Endothelial cell of umbilical vein (primary cell): ENCODE data around the gene LGALS14. TPM values are rescaled to one million over a fixed set of nuclear protein-coding genes. Genes with fewer than 3 reads are reported as not detected.

Experiments used
- BruUV-seq: library from RNA; stranded (reverse); fragments of 400-500 nt; replicated peaks from 2 replicates; lab custom pipeline; 2021; lab: Mats Ljungman, UMichigan
- CTCF ChIA-PET: fragments of 300-600, 350-600 bp; sonication (Branson Sonifier 250); formaldehyde crosslinking; loops from one replicate; lab custom pipeline; 2021; ENCODE audit warnings: antibody characterized with exemption, inconsistent platforms; lab: Charles Lee
- POLR2A ChIA-PET: fragments of 300-600, 350-600 bp; sonication (Branson Sonifier 250); formaldehyde crosslinking; loops from one replicate; lab custom pipeline; 2021; ENCODE audit warnings: antibody characterized with exemption, inconsistent platforms; lab: Charles Lee
- DNase-seq: peaks from one replicate; pipeline ENCODE4 v3.0.0-alpha.2; 2011; ENCODE audit warnings: low read depth, low spot score
- FAIRE-seq: peaks from 2 replicates; lab custom pipeline; 2011; peaks lifted over from hg19 to GRCh38; lab: Jason Lieb, UNC
- H2AFZ ChIP-seq: 2 replicates; pipeline ENCODE4 v1.6.0; 2012; ENCODE audit warnings: low read depth, low read length, control low read depth, inconsistent platforms
- H3K27ac ChIP-seq: 2 replicates; pipeline ENCODE4 v1.5.1; 2011; ENCODE audit warnings: low read depth, mild to moderate bottlenecking, control low read depth, low read length, moderate library complexity; ENCODE audit not compliant: insufficient read depth
- H3K27me3 ChIP-seq, 2 experiments: 2 replicates each; pipeline versions ENCODE4 v1.6.0 to v1.6.1; 2011; ENCODE audit warnings: low read length in 2 of 2, mixed read lengths in 1 of 2; ENCODE audit not compliant: control insufficient read depth in 2 of 2, insufficient read depth in 2 of 2
- H3K36me3 ChIP-seq, 2 experiments: 2 replicates in 1 of 2; 3 replicates in 1 of 2; pipeline ENCODE4 v1.5.1; 2011; ENCODE audit warnings: low read length in 2 of 2, mild to moderate bottlenecking in 1 of 2, moderate library complexity in 1 of 2; ENCODE audit not compliant: control insufficient read depth in 2 of 2, insufficient read depth in 2 of 2; ENCODE audit errors: extremely low read depth in 1 of 2
- H3K4me1 ChIP-seq: 3 replicates; pipeline ENCODE4 v1.5.1; 2011; ENCODE audit warnings: mild to moderate bottlenecking, low read length; ENCODE audit not compliant: control insufficient read depth, insufficient read depth; ENCODE audit errors: extremely low read depth
- H3K4me2 ChIP-seq: 2 replicates; pipeline ENCODE4 v1.6.1; 2011; ENCODE audit warnings: low read length, control low read depth, mixed read lengths; ENCODE audit not compliant: insufficient read depth
- H3K4me3 ChIP-seq, 3 experiments: fragments of 200-600 bp in 1 of 3; sonication (generic), shearing (Covaris generic) in 1 of 3; replicated peaks in 1 of 3; 2 replicates each; pipeline ENCODE4 v1.5.1; 2011 to 2016; ENCODE audit warnings: control low read depth in 3 of 3, low read length in 3 of 3, mild to moderate bottlenecking in 2 of 3, inconsistent platforms in 1 of 3, low read depth in 1 of 3, moderate library complexity in 1 of 3; ENCODE audit not compliant: insufficient read depth in 1 of 3
- H3K79me2 ChIP-seq: 2 replicates; pipeline ENCODE4 v1.6.0; 2012; ENCODE audit warnings: low read length, inconsistent platforms; ENCODE audit not compliant: control insufficient read depth, insufficient read depth
- H3K9ac ChIP-seq: replicated peaks from 2 replicates; pipeline ENCODE3; 2011; ENCODE audit warnings: low read length, control low read depth; ENCODE audit not compliant: insufficient read depth; ENCODE audit errors: extremely low read depth
- H3K9me1 ChIP-seq: replicated peaks from 3 replicates; pipeline ENCODE4 v1.6.0; 2011; ENCODE audit warnings: mild to moderate bottlenecking, low read length; ENCODE audit not compliant: control insufficient read depth, insufficient read depth; ENCODE audit errors: extremely low read depth
- H3K9me3 ChIP-seq: replicated peaks from 2 replicates; pipeline ENCODE4 v1.5.1; 2012; ENCODE audit warnings: low read length, inconsistent platforms; ENCODE audit not compliant: control insufficient read depth, insufficient read depth
- H4K20me1 ChIP-seq: replicated peaks from 2 replicates; pipeline ENCODE3; 2011; ENCODE audit warnings: mild to moderate bottlenecking, low read length; ENCODE audit not compliant: control insufficient read depth, insufficient read depth; ENCODE audit errors: extremely low read depth
- EZH2 ChIP-seq: IDR thresholded peaks from 2 replicates; pipeline ENCODE4 v1.6.1; 2012; ENCODE audit warnings: borderline replicate concordance, low read depth, mild to moderate bottlenecking, moderate library complexity, low read length, inconsistent platforms; ENCODE audit not compliant: severe bottlenecking
- FOS ChIP-seq: IDR thresholded peaks from 2 replicates; pipeline ENCODE4 v1.6.1; 2011; ENCODE audit warnings: mild to moderate bottlenecking, low read length, moderate library complexity, borderline replicate concordance; ENCODE audit not compliant: insufficient read depth
- GATA2 ChIP-seq: IDR thresholded peaks from 2 replicates; pipeline ENCODE4 v1.7.0; 2011; ENCODE audit warnings: low read depth, mild to moderate bottlenecking, moderate library complexity, mixed read lengths, low read length; ENCODE audit not compliant: insufficient read length, insufficient read depth
- JUN ChIP-seq: IDR thresholded peaks from 2 replicates; pipeline ENCODE4 v1.6.1; 2011; ENCODE audit warnings: borderline replicate concordance, low read depth; ENCODE audit not compliant: insufficient read length, insufficient read depth
- MYC ChIP-seq: IDR thresholded peaks from one replicate; pipeline ENCODE4 v1.6.1; 2011; ENCODE audit warnings: mild to moderate bottlenecking, low read depth, low read length
- POLR2A ChIP-seq: IDR thresholded peaks from 2 replicates; pipeline ENCODE4 v1.6.1; 2012; ENCODE audit warnings: low read depth, mild to moderate bottlenecking, control low read depth, low read length
- POLR2AphosphoS5 ChIP-seq: IDR thresholded peaks from 2 replicates; pipeline ENCODE4 v1.6.1; 2012; ENCODE audit warnings: low read depth, mild to moderate bottlenecking, control low read depth, low read length, moderate library complexity; ENCODE audit not compliant: insufficient read depth
- dilution Hi-C: fragments of 300-500 bp; cut with MboI; formaldehyde crosslinking; loops from one replicate; pipeline ENCODE4 v1.15.0; 2019; ENCODE audit warnings: low sequenced_read_pairs; ENCODE audit not compliant: extremely low pct_ligation_motif_present
- intact Hi-C: fragments of 100-400 bp; cut with micrococcal nuclease; formaldehyde crosslinking; loops from one replicate; pipeline ENCODE4 v1.10.0; 2022
- polyA plus RNA-seq, 4 experiments: library from polyadenylated mRNA; depleted of rRNA in 3 of 4; stranded (reverse) in 3 of 4; unstranded in 1 of 4; fragments of >200 nt; gene quantifications; 2 replicates each; pipeline versions ENCODE4 v1.2.1 to v1.2.3, GENCODE V29; 2011 to 2012; ENCODE audit warnings: missing spikeins in 1 of 4
- total RNA-seq: library from RNA; stranded (reverse); gene quantifications from 2 replicates; pipeline ENCODE4 v1.2.3, GENCODE V29; 2021
- TF ChIP-seq, protein P1 (sequence below), 2 donors: IDR thresholded peaks; 1 replicate in 1 of 2; 2 replicates in 1 of 2; pipeline ENCODE4 v1.5.1; 2011; ENCODE audit warnings: low read length in 2 of 2, mild to moderate bottlenecking in 2 of 2, moderate library complexity in 2 of 2, control low read depth in 1 of 2, inconsistent platforms in 1 of 2, low read depth in 1 of 2; ENCODE audit not compliant: insufficient read depth in 1 of 2; ENCODE audit errors: extremely low read depth in 1 of 2
- TF ChIP-seq, protein P2 (sequence below): IDR thresholded peaks from 2 replicates; pipeline ENCODE4 v1.6.1; 2011; ENCODE audit not compliant: insufficient read depth, insufficient read length

LGALS14 gene
- total and polyA plus RNA-seq, 2 donors (not counting 3 experiments of a cell fraction or from before 2014, with no cell fraction given), result not detected

DNA sequence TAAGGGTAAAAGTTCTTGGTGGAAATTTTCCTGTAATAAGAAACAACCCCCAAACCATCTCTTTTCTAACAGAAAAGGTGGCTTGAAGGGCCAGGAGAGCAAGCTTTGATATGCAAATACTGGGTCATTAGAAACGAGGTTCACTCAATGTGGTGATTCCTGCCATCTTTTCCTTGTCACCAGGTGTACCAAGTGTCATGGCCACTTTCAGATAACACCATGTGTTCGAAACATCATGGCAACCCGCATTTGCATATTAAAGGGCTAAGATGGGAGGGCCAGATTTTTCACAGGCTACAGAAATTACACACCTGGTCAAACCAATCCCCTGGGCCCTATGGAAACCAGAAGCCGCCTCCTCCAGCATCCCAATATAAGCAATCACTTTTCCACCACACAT is 33.3 kb upstream of the LGALS14 start:
- CTCF ChIA-PET, result interaction anchor here (0.6 to 4.6 kb wide), 6 partner anchors 117 to 230 kb away, joined by 3 to 78 read pairs (median 7); no protein-coding TSS in a partner anchor
- H3K27ac ChIP-seq, result no peak overlapping the region
- DNase-seq (no peak), FAIRE-seq (no peak)
- no peaks in the 10 kb centered on the region for H3K9me1 ChIP-seq
- dilution Hi-C loops (loop anchor here (10.0 kb wide), 1 partner anchor 106 kb away; no protein-coding TSS in a partner anchor), intact Hi-C loops (no loop called here)
- H4K20me1 ChIP-seq, result no peaks in the 10 kb centered on the region
- no peak overlapping the region for H2AFZ ChIP-seq
- no TSS peak for BruUV-seq
- H3K79me2 ChIP-seq, result no peaks in the 10 kb centered on the region
- H3K9ac ChIP-seq, result no peak overlapping the region
- H3K27me3 ChIP-seq, result peaks cover 3 to 5% of the 10 kb centered on the region in 2 experiments
- no peak overlapping the region for H3K4me2 ChIP-seq
- POLR2A ChIA-PET, result no interaction called here
- no peak for TF ChIP-seq POLR2A
- TF ChIP-seq POLR2AphosphoS5, result no peak
- TF ChIP-seq FOS, result no peak
- no peak for TF ChIP-seq EZH2
- TF ChIP-seq, protein P1, sequence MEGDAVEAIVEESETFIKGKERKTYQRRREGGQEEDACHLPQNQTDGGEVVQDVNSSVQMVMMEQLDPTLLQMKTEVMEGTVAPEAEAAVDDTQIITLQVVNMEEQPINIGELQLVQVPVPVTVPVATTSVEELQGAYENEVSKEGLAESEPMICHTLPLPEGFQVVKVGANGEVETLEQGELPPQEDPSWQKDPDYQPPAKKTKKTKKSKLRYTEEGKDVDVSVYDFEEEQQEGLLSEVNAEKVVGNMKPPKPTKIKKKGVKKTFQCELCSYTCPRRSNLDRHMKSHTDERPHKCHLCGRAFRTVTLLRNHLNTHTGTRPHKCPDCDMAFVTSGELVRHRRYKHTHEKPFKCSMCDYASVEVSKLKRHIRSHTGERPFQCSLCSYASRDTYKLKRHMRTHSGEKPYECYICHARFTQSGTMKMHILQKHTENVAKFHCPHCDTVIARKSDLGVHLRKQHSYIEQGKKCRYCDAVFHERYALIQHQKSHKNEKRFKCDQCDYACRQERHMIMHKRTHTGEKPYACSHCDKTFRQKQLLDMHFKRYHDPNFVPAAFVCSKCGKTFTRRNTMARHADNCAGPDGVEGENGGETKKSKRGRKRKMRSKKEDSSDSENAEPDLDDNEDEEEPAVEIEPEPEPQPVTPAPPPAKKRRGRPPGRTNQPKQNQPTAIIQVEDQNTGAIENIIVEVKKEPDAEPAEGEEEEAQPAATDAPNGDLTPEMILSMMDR (IDR thresholded peaks at IDR 0.05; ENCODE audit: extremely low read depth in 1 of 2, insufficient read depth in 1 of 2, low read depth in 1 of 2, low read length in 2 of 2), result no peak
- no peak for TF ChIP-seq GATA2
- no peak for TF ChIP-seq MYC
- no peak for TF ChIP-seq JUN
- TF ChIP-seq, protein P2, sequence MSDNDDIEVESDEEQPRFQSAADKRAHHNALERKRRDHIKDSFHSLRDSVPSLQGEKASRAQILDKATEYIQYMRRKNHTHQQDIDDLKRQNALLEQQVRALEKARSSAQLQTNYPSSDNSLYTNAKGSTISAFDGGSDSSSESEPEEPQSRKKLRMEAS, result no peak
- no peak overlapping the region for H3K4me3 ChIP-seq
- no peaks in the 10 kb centered on the region for H3K4me1 ChIP-seq
- no peaks in the 10 kb centered on the region for H3K36me3 ChIP-seq
- no peaks in the 10 kb centered on the region for H3K9me3 ChIP-seq
